Measurements from ENCODE around the gene LGALS7. TPM values are rescaled to one million over a fixed set of nuclear protein-coding genes. Genes with fewer than 3 reads are reported as not detected.
"Not testable (repeated sequence)": the region's sequence is repeated elsewhere in the genome, so short reads cannot be mapped to it uniquely, and the experiment has no call there.

The LGALS7 gene
- polyA plus RNA-seq, 1 of the 3 experiments (the other 2 are of a cell fraction), result not detected

DNA sequence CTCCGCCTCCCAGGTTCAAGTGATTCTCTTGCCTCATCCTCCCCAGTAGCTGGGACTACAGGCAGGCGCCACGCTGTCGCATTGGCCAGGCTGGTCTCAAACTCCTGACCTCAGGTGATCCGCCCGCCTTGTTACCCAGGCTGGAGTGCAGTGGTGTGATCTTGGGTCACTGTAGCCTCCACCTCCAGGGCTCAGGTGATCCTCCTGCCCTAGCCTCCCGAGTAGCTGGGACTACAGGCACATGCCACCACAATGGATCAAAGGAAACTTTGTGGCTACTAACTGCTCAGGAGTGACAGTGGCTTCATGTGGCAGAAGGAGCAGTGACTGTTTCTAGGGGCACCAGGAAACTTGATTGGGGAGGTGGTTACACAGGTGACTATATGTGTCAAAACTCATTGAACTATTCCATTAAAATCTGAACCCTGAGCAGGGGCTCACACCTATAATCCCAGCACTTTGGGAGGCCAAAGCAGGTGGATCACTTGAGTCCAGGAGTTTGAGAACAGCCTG lies 11.9 kb upstream of the LGALS7 start (continued):
- TF ChIP-seq EP300 (IDR thresholded peaks at IDR 0.05; ENCODE audit: borderline replicate concordance in 1 of 2, low read depth in 1 of 2, low read length in 1 of 2) (no peak), EZH2phosphoT487 (IDR thresholded peaks at IDR 0.05; ENCODE audit: borderline replicate concordance, low read depth) (no peak), TCF12 (IDR thresholded peaks at IDR 0.05) (no peak)

DNA sequence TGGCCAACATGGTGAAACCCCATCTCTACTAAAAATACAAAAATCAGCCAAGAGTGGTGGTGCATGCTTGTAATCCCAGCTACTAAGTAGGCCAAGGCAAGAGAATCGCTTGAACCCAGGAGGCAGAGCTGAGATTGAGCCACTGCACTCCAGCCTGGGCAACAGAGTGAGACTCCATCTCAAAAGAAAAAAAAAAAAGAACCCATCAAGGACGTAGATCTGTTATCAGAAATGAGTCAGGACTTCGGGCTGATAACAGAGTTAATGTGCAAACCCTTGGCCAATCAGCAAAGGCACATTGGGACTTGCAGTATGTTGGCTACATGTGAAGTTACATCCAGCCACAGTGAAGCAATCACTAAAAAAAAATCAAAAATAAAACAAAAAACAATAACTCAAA lies 10.9 kb upstream of the LGALS7 start:
- no peaks in the 10 kb centered on the region for H3K27me3 ChIP-seq (ENCODE audit: insufficient read depth)
- H2AFZ ChIP-seq (ENCODE audit: low read depth), result no peak overlapping the region
- WGBS (ENCODE audit: low lambda C conversion rate), result 40% methylated on average over 3 of the region's 3 CpGs
- ChIA-PET CTCF (no interaction called here), POLR2A (no interaction called here)
- no peaks in the 10 kb centered on the region for H3K79me2 ChIP-seq (ENCODE audit: insufficient read depth)
- H3K9me2 ChIP-seq, result no peaks in the 10 kb centered on the region
- H4K20me1 ChIP-seq (ENCODE audit: insufficient read depth), result no peaks in the 10 kb centered on the region
- TF ChIP-seq EZH2phosphoT487 (IDR thresholded peaks at IDR 0.05; ENCODE audit: borderline replicate concordance, low read depth) (no peak), SMC3 (IDR thresholded peaks at IDR 0.05; ENCODE audit: low read depth, low read length) (no peak), ELF1 (IDR thresholded peaks at IDR 0.05) (no peak), FOXM1 (IDR thresholded peaks at IDR 0.05; ENCODE audit: low read depth) (no peak), CHD2 (IDR thresholded peaks at IDR 0.05; ENCODE audit: low read length, partially characterized antibody) (no peak), GATA2 (CRISPR knock-in tag; IDR thresholded peaks at IDR 0.05) (no peak)
- TF ChIP-seq, protein P1, sequence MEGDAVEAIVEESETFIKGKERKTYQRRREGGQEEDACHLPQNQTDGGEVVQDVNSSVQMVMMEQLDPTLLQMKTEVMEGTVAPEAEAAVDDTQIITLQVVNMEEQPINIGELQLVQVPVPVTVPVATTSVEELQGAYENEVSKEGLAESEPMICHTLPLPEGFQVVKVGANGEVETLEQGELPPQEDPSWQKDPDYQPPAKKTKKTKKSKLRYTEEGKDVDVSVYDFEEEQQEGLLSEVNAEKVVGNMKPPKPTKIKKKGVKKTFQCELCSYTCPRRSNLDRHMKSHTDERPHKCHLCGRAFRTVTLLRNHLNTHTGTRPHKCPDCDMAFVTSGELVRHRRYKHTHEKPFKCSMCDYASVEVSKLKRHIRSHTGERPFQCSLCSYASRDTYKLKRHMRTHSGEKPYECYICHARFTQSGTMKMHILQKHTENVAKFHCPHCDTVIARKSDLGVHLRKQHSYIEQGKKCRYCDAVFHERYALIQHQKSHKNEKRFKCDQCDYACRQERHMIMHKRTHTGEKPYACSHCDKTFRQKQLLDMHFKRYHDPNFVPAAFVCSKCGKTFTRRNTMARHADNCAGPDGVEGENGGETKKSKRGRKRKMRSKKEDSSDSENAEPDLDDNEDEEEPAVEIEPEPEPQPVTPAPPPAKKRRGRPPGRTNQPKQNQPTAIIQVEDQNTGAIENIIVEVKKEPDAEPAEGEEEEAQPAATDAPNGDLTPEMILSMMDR (IDR thresholded peaks at IDR 0.05), result no peak
- H3F3A ChIP-seq (replicated peaks; ENCODE audit: insufficient read depth), result no peaks in the 10 kb centered on the region
- no peak overlapping the region for H3K4me2 ChIP-seq
- no peaks in the 10 kb centered on the region for H3K9me3 ChIP-seq
- DNase-seq, result no peak
- no peak overlapping the region for H3K4me3 ChIP-seq (ENCODE audit: low read depth in 2 of 2, low read length in 1 of 2)
- H3K36me3 ChIP-seq (replicated peaks in 1 of 2; ENCODE audit: control insufficient read depth in 1 of 2, insufficient read depth in 2 of 2, low read length in 1 of 2), result no peaks in the 10 kb centered on the region
- H3K4me1 ChIP-seq (ENCODE audit: control insufficient read depth in 1 of 2, insufficient read depth in 2 of 2, low read depth in 1 of 2, low read length in 1 of 2), result no peaks in the 10 kb centered on the region
- no peak overlapping the region for H3K9ac ChIP-seq
- H3K27ac ChIP-seq (ENCODE audit: low read depth in 2 of 2, low read length in 1 of 2), result no peak overlapping the region

DNA sequence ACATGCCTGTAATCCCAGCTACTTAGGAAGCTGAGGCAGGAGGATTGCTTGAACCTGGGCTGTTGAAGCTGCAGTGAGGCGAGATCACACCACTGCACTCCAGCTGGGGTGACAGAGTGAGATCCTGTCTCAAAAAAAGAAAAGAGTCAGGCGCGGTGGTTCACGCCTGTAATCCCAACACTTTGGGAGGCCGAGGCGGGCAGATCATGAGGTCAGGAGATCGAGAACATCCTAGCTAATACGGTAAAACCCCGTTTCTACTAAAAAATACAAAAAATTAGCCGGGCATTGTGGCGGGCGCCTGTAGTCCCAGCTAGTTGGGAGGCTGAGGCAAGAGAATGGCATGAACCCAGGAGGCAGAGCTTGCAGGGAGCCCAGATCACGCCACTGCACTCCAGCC lies 8.9 kb upstream of the LGALS7 start:
- H3K36me3 ChIP-seq (replicated peaks in 1 of 2; ENCODE audit: control insufficient read depth in 1 of 2, insufficient read depth in 2 of 2, low read length in 1 of 2); H3K79me2 ChIP-seq (ENCODE audit: insufficient read depth); H3F3A ChIP-seq (replicated peaks; ENCODE audit: insufficient read depth); H3K27me3 ChIP-seq (ENCODE audit: insufficient read depth); H2AFZ ChIP-seq (ENCODE audit: low read depth); H3K27ac ChIP-seq (ENCODE audit: low read depth in 2 of 2, low read length in 1 of 2); H3K4me1 ChIP-seq (ENCODE audit: control insufficient read depth in 1 of 2, insufficient read depth in 2 of 2, low read depth in 1 of 2, low read length in 1 of 2); H4K20me1 ChIP-seq (ENCODE audit: insufficient read depth); DNase-seq; POLR2A ChIA-PET; H3K4me3 ChIP-seq (ENCODE audit: low read depth in 2 of 2, low read length in 1 of 2); H3K9ac ChIP-seq; H3K4me2 ChIP-seq; H3K9me3 ChIP-seq; H3K9me2 ChIP-seq: not testable (repeated sequence)
- CTCF ChIA-PET, result interaction anchor here (0.6 kb wide), 1 partner anchor 17 kb away, joined by 3 read pairs; no protein-coding TSS in a partner anchor
- WGBS (ENCODE audit: low lambda C conversion rate), result 84% methylated on average over 13 of the region's 13 CpGs

All from SK-N-SH (cell line).